ENCODE measurements around the gene TMCC1.

DNA sequence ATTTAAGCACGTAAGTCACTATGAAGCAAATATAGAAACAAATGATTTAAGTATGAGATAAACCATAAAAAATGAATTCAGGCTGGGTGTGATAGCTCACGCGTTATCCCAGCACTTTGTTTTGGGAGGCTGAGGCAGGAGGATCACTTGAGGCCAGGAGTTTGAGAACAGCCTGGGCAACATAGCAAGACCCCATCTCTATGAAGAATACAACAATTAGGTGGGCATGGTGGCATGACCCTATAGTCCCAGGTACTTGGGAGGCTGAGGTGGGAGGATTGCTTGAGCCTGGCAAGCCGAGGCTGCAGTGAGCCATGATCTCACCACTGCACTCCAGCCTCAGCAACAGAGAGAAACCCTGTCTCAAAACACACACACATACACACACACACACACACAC lies 34.2 kb downstream of the TMCC1 start:
- TF ChIP-seq EZH2 (IDR thresholded peaks at IDR 0.05; ENCODE audit: borderline replicate concordance, control insufficient read depth, low read depth, low read length) = no peak
- no peak for TF ChIP-seq ZNF274 (IDR thresholded peaks at IDR 0.05; ENCODE audit: insufficient read depth, insufficient read length)
- no peak for TF ChIP-seq NFYB (IDR thresholded peaks at IDR 0.05; ENCODE audit: insufficient read depth, low read depth, low read length)

Data from GM12878 (cell line).